Measurements from ENCODE around the gene C9orf40.

- TF ChIP-seq CTCF (IDR thresholded peaks at IDR 0.05) (no peak), POLR2A (IDR thresholded peaks at IDR 0.05) (no peak)
Observed at GRCh38 chr9:74910036-74910435, 42.7 kb downstream of the C9orf40 start.
